T-cell (primary cell): ENCODE data around the gene ABI1. TPM values are rescaled to one million over a fixed set of nuclear protein-coding genes. Genes with fewer than 3 reads are reported as not detected.

ENCODE experiments used
- ATAC-seq, 4 experiments: fragments of 200-7000 bp in 3 of 4; fragments of 150-1000 bp in 1 of 4; cut with Tn5 transposase; replicated peaks in 1 of 4; 1 replicate in 3 of 4; 2 replicates in 1 of 4; pipeline ENCODE4 v1.10.0; 2021; ENCODE audit warnings: moderate library complexity in 3 of 4, mild to moderate bottlenecking in 2 of 4, moderate number of reproducible peaks in 1 of 4
- CTCF ChIA-PET, 2 donors: fragments of 300-600 bp; sonication (Branson Sonifier 250); formaldehyde crosslinking; loops; one replicate each; lab custom pipeline; 2022; ENCODE audit warnings: antibody characterized with exemption in 2 of 2; lab: Charles Lee
- POLR2A ChIA-PET, 2 donors: fragments of 300-600 bp; sonication (Branson Sonifier 250); formaldehyde crosslinking; loops; one replicate each; lab custom pipeline; 2022; ENCODE audit warnings: antibody characterized with exemption in 2 of 2; lab: Charles Lee
- DNase-seq, 35 experiments: peaks; one replicate each; pipeline versions ENCODE4 v3.0.0 to v3.0.0-alpha.2; 2013 to 2023
- H3K27ac ChIP-seq: one replicate; pipeline ENCODE4 v1.5.1; 2013; ENCODE audit warnings: low read length
- H3K27me3 ChIP-seq, 2 experiments: replicated peaks in 1 of 2; 1 replicate in 1 of 2; 2 replicates in 1 of 2; pipeline versions ENCODE4 v1.6.1 to v1.7.0; 2013; ENCODE audit warnings: low read length in 1 of 2, mixed read lengths in 1 of 2; ENCODE audit not compliant: control insufficient read depth in 2 of 2, insufficient read depth in 2 of 2; ENCODE audit errors: extremely low read depth in 1 of 2
- H3K36me3 ChIP-seq, 2 donors: 1 replicate in 1 of 2; 2 replicates in 1 of 2; pipeline versions ENCODE4 v1.6.1 to v1.7.0; 2013; ENCODE audit warnings: low read length in 1 of 2; ENCODE audit not compliant: control insufficient read depth in 2 of 2, insufficient read depth in 1 of 2; ENCODE audit errors: extremely low read depth in 1 of 2
- H3K4me1 ChIP-seq, 2 experiments: 1 replicate in 1 of 2; 2 replicates in 1 of 2; pipeline versions ENCODE4 v1.6.1 to v1.7.0; 2013; ENCODE audit warnings: low read length in 2 of 2, mixed read lengths in 1 of 2; ENCODE audit not compliant: insufficient read depth in 2 of 2, control insufficient read depth in 1 of 2; ENCODE audit errors: extremely low read depth in 1 of 2
- H3K4me3 ChIP-seq, 2 donors: 1 replicate in 1 of 2; 2 replicates in 1 of 2; pipeline versions ENCODE4 v1.5.1 to v1.7.0; 2013; ENCODE audit warnings: mild to moderate bottlenecking in 2 of 2, low read length in 1 of 2, moderate library complexity in 1 of 2; ENCODE audit not compliant: control insufficient read depth in 1 of 2; ENCODE audit errors: extremely low read depth in 1 of 2
- H3K9me3 ChIP-seq: 2 replicates; pipeline ENCODE4 v1.7.0; 2013
- H3K27ac Mint-ChIP-seq, 2 donors: one replicate each; pipeline ENCODE4 v1.8.0; 2020 to 2021; ENCODE audit warnings: mild to moderate bottlenecking in 2 of 2, mixed read lengths in 2 of 2
- H3K27me3 Mint-ChIP-seq, 2 donors: one replicate each; pipeline ENCODE4 v1.8.0; 2021 to 2022; ENCODE audit warnings: mixed read lengths in 2 of 2
- H3K36me3 Mint-ChIP-seq: one replicate; pipeline ENCODE4 v1.8.0; 2021; ENCODE audit warnings: mixed read lengths
- H3K4me1 Mint-ChIP-seq, 3 donors: one replicate each; pipeline ENCODE4 v1.8.0; 2020 to 2022; ENCODE audit warnings: mixed read lengths in 3 of 3, mild to moderate bottlenecking in 1 of 3
- H3K4me3 Mint-ChIP-seq, 3 donors: one replicate each; pipeline ENCODE4 v1.8.0; 2020 to 2022; ENCODE audit warnings: mild to moderate bottlenecking in 3 of 3, mixed read lengths in 3 of 3, moderate library complexity in 3 of 3
- H3K9me3 Mint-ChIP-seq, 3 donors: one replicate each; pipeline ENCODE4 v1.8.0; 2020 to 2022; ENCODE audit warnings: mixed read lengths in 3 of 3
- WGBS: methylation state at CpG from one replicate; pipeline ENCODE4 v1.1.5; 2013; ENCODE audit warnings: missing lambda C conversion rate; ENCODE audit not compliant: insufficient coverage; 5-methylcytosine and 5-hydroxymethylcytosine counted together
- total RNA-seq, 35 experiments: library from RNA in 6 of 35; stranded (reverse) in 6 of 35; fragments of 120-200 nt in 1 of 35; gene quantifications; one replicate each; pipeline versions ENCODE4 v1.2.1 to v1.2.4 and lab custom pipeline; 2013 to 2026

ABI1 gene
- total RNA-seq, 5 donors from 2014 or later (not counting 1 experiment from before 2014, with no cell fraction given), result 51.9 to 78.8 (median 60.0) TPM

GRCh38 chr10:26696786-26697162 is 164.0 kb downstream of the ABI1 start:
- Histone ChIP-seq H3K36me3 (no peaks in the 10 kb centered on the region), H3K27me3 (no peaks in the 10 kb centered on the region), H3K4me1 (peaks cover 5 to 19% of the 10 kb centered on the region in 2 experiments), H3K27ac (peak overlapping the region; percentile 72), H3K9me3 (no peaks in the 10 kb centered on the region), H3K4me3 (peak overlapping the region; percentile 92 to 93)
- ChIA-PET CTCF (interaction anchor here (0.5 to 2.3 kb wide), 7 partner anchors 9 to 464 kb away, joined by 3 to 10 read pairs (median 4); partner anchors contain the start of gene ABI1 (in 1 of the 2)), POLR2A (interaction anchor here in 1 of 2 donors (0.5 to 0.7 kb wide), 2 partner anchors 93 to 1638 kb away, joined by 3 read pairs; no protein-coding TSS in a partner anchor)
- Mint-ChIP-seq H3K27ac (peak overlapping the region; percentile 95 to 97), H3K4me1 (peaks cover 26 to 33% (median 29%) of the 10 kb centered on the region in 3 donors), H3K9me3 (no peaks in the 10 kb centered on the region), H3K27me3 (peaks cover 0 to 2% of the 10 kb centered on the region in 2 donors), H3K36me3 (peaks cover 4% of the 10 kb centered on the region), H3K4me3 (peak overlapping the region; percentile 92 to 96 (median 95))
- WGBS, result 14% methylated on average over 7 of the region's 11 CpGs
- ATAC-seq (peak in 2 of 4 experiments; percentile 6 to 22), DNase-seq (no peak)

Other genes starting within 250 kb of the ABI1 start
- 1 to 10 TPM; 2.1 to 6.2 (median 2.9) TPM for gene PDSS1, start 163.3 kb downstream of the ABI1 start, total RNA-seq
- 10 to 100 TPM in 1 of 5 donors, 1 to 10 TPM in 4; 8.9 to 13.0 (median 9.3) TPM for gene ANKRD26, start 239.5 kb upstream of the ABI1 start, total RNA-seq